Loucy (cell line): ENCODE results near the gene SLC6A6.

Source experiments
- H2AFZ ChIP-seq: fragments of 200-600 bp; sonication (generic); 2 replicates; pipeline ENCODE4 v1.6.0; 2016; ENCODE audit warnings: antibody characterized with exemption, mild to moderate bottlenecking, low read length, moderate library complexity
- H3F3A ChIP-seq: fragments of 200-600 bp; 2 replicates; pipeline ENCODE4 v1.6.0; 2016; ENCODE audit warnings: antibody characterized with exemption, low read depth, mild to moderate bottlenecking
- H3K27me3 ChIP-seq: fragments of 200-600 bp; sonication (generic); 2 replicates; pipeline ENCODE4 v1.6.1; 2014; ENCODE audit warnings: low read length, mild to moderate bottlenecking; ENCODE audit not compliant: insufficient read depth, poor library complexity, severe bottlenecking
- H3K36me3 ChIP-seq: fragments of 200-600 bp; sonication (generic); 2 replicates; pipeline ENCODE4 v1.6.1; 2016; ENCODE audit warnings: low read length; ENCODE audit not compliant: insufficient read depth
- H3K4me1 ChIP-seq: fragments of 200-600 bp; sonication (generic); 2 replicates; pipeline ENCODE4 v1.5.1; 2014; ENCODE audit warnings: low read length, mild to moderate bottlenecking; ENCODE audit not compliant: insufficient read depth, poor library complexity, severe bottlenecking
- H3K4me2 ChIP-seq: fragments of 200-600 bp; sonication (generic); 2 replicates; pipeline ENCODE4 v1.6.0; 2014; ENCODE audit warnings: antibody characterized with exemption, low read length, low read depth, mild to moderate bottlenecking; ENCODE audit not compliant: poor library complexity, severe bottlenecking
- H3K4me3 ChIP-seq: fragments of 200-600 bp; sonication (generic); 2 replicates; pipeline ENCODE4 v1.5.1; 2014; ENCODE audit warnings: low read length, mild to moderate bottlenecking, mixed read lengths; ENCODE audit not compliant: poor library complexity, severe bottlenecking
- H3K79me2 ChIP-seq: fragments of 200-600 bp; sonication (generic); 2 replicates; pipeline ENCODE4 v1.6.1; 2014; ENCODE audit warnings: low read length; ENCODE audit not compliant: insufficient read depth
- H3K9ac ChIP-seq: fragments of 200-600 bp; sonication (generic); 2 replicates; pipeline ENCODE4 v1.6.0; 2014; ENCODE audit warnings: mild to moderate bottlenecking, low read depth, low read length, moderate library complexity; ENCODE audit not compliant: poor library complexity, severe bottlenecking
- H3K9me2 ChIP-seq: fragments of 200-600 bp; sonication (generic); replicated peaks from 2 replicates; pipeline ENCODE4 v1.6.1; 2016; ENCODE audit warnings: low read depth, low read length, mixed read lengths
- H3K9me3 ChIP-seq: fragments of 200-600 bp; sonication (generic); 2 replicates; pipeline ENCODE4 v1.6.1; 2014; ENCODE audit warnings: mild to moderate bottlenecking, antibody characterized with exemption, low read length, low read depth; ENCODE audit not compliant: insufficient read depth
- H4K20me1 ChIP-seq: fragments of 200-600 bp; sonication (generic); 2 replicates; pipeline ENCODE4 v1.6.0; 2014; ENCODE audit warnings: antibody characterized with exemption, low read length, mild to moderate bottlenecking; ENCODE audit not compliant: insufficient read depth, poor library complexity, severe bottlenecking
- CTCF ChIP-seq: fragments of 200-600 bp; sonication (generic); conservative IDR thresholded peaks from 2 replicates; pipeline ENCODE4 v1.5.1; 2014; ENCODE audit warnings: mild to moderate bottlenecking, antibody characterized with exemption, low read length
- EZH2phosphoT487 ChIP-seq: fragments of 200-600 bp; IDR thresholded peaks from 2 replicates; pipeline ENCODE4 v1.6.1; 2018; ENCODE audit warnings: antibody characterized with exemption, mild to moderate bottlenecking, moderate library complexity, borderline replicate concordance

SLC6A6 gene

GRCh38 chr3:14490255-14490654, 87.8 kb downstream of the SLC6A6 start:
- H3K4me2 ChIP-seq: no peak overlapping the region
- TF ChIP-seq CTCF (no peak), EZH2phosphoT487 (no peak)

GRCh38 chr3:14490831-14491230, 88.4 kb downstream of the SLC6A6 start:
- Histone ChIP-seq H3K36me3 (peaks cover 12% of the 10 kb centered on the region; the same call in 1 of the 2 replicates), H3F3A (no peaks in the 10 kb centered on the region)
- TF ChIP-seq EZH2phosphoT487 (no peak), CTCF (no peak)

More at GRCh38 chr3:14490255-14490654, 87.8 kb downstream of the SLC6A6 start:
- no peaks in the 10 kb centered on the region for H3F3A ChIP-seq
- H2AFZ ChIP-seq: no peak overlapping the region
- H3K9ac ChIP-seq: no peak overlapping the region
- H3K79me2 ChIP-seq: no peaks in the 10 kb centered on the region
- H3K9me2 ChIP-seq: no peaks in the 10 kb centered on the region
- H4K20me1 ChIP-seq: no peaks in the 10 kb centered on the region
- no peaks in the 10 kb centered on the region for H3K4me1 ChIP-seq
- H3K27me3 ChIP-seq: no peaks in the 10 kb centered on the region
- peaks cover 12% of the 10 kb centered on the region; the same call in 1 of the 2 replicates for H3K36me3 ChIP-seq
- H3K4me3 ChIP-seq: no peak overlapping the region
- H3K9me3 ChIP-seq: no peaks in the 10 kb centered on the region

DNA sequence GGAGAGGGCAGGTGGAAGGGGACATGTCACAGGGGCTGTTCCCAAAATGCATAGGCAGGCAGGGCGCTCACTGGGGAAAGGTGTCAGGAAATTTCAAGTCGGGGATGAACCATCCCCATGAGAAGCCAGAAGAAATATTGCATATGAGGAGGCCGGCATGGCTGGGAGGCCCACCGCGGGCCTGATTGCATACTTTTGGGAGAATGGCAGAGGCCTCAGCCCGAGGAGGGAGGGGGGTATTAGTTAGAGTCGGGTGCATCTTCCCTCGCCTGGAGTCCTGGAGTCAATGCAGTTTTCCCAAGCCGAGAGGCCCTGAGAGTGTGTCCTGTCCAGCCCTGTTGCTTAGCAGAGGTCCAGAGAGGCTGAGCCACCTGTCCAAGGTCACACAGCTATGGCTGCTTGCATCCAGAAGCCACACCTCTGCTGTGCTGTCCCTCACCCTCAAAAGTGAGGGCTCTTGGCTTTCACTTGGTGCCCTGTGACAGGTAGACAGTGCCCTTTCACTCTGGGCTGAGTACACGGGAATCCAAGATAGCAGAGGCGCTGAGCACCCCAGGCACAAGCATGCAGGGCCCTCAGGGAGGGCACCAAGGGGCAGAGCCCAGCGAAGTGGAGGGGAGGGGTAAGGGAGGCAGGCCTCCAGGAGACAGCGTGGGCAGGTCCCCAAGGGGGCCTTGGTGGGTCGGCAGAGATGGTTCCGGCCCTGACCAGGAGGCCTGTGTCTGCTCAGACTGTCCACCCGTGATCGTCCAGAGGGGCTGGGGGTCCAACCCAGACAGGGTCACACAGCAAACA, 89.2 kb downstream of the SLC6A6 start:
- H3F3A ChIP-seq: no peaks in the 10 kb centered on the region
- H3K9me3 ChIP-seq: no peaks in the 10 kb centered on the region
- no peaks in the 10 kb centered on the region for H3K9me2 ChIP-seq
- no peaks in the 10 kb centered on the region for H3K79me2 ChIP-seq
- H3K9ac ChIP-seq: no peak overlapping the region
- H4K20me1 ChIP-seq: no peaks in the 10 kb centered on the region
- H3K27me3 ChIP-seq: no peaks in the 10 kb centered on the region
- TF ChIP-seq EZH2phosphoT487: no peak
- TF ChIP-seq CTCF: no peak
- peaks cover 12% of the 10 kb centered on the region; the same call in 1 of the 2 replicates for H3K36me3 ChIP-seq
- no peak overlapping the region for H3K4me2 ChIP-seq
- H3K4me1 ChIP-seq: no peaks in the 10 kb centered on the region
- H2AFZ ChIP-seq: no peak overlapping the region
- H3K4me3 ChIP-seq: no peak overlapping the region

More at GRCh38 chr3:14490831-14491230, 88.4 kb downstream of the SLC6A6 start:
- H4K20me1 ChIP-seq: no peaks in the 10 kb centered on the region
- H3K9me2 ChIP-seq: no peaks in the 10 kb centered on the region
- H3K4me1 ChIP-seq: no peaks in the 10 kb centered on the region
- H3K9ac ChIP-seq: no peak overlapping the region
- no peak overlapping the region for H3K4me3 ChIP-seq
- H3K4me2 ChIP-seq: no peak overlapping the region
- no peaks in the 10 kb centered on the region for H3K79me2 ChIP-seq
- H3K27me3 ChIP-seq: no peaks in the 10 kb centered on the region
- H3K9me3 ChIP-seq: no peaks in the 10 kb centered on the region
- H2AFZ ChIP-seq: no peak overlapping the region
